HL-60 (cell line): ENCODE results near the gene SENP1.

Experiments
- DNase-seq, 2 experiments: peaks; one replicate each; pipeline ENCODE4 v3.0.0-alpha.2; 2010 to 2020; ENCODE audit warnings: low read depth in 1 of 2, low spot score in 1 of 2
- H3K27ac ChIP-seq: fragments of 250-450 bp; sonication (Bioruptor Pico); replicated peaks from 2 replicates; pipeline ENCODE4 v1.5.1; 2020; ENCODE audit warnings: mild to moderate bottlenecking, moderate library complexity
- H3K27me3 ChIP-seq: fragments of 250-450 bp; sonication (Bioruptor Pico); 2 replicates; pipeline ENCODE4 v1.5.1; 2021; ENCODE audit warnings: mild to moderate bottlenecking, moderate library complexity; ENCODE audit not compliant: insufficient read depth, poor library complexity, severe bottlenecking
- H3K4me3 ChIP-seq: replicated peaks from 2 replicates; pipeline ENCODE4 v1.5.1; 2011; ENCODE audit warnings: mild to moderate bottlenecking, control low read depth, low read length; ENCODE audit not compliant: insufficient read depth
- CTCF ChIP-seq: IDR thresholded peaks from one replicate; pipeline ENCODE4 v1.5.1; 2011; ENCODE audit warnings: low read length, control low read depth, inconsistent platforms; ENCODE audit not compliant: insufficient read depth
- GABPA ChIP-seq: IDR thresholded peaks from 2 replicates; pipeline ENCODE4 v1.6.1; 2012; ENCODE audit warnings: low read depth
- POLR2AphosphoS5 ChIP-seq: IDR thresholded peaks from 2 replicates; pipeline ENCODE4 v1.6.1; 2012; ENCODE audit warnings: low read depth
- REST ChIP-seq: IDR thresholded peaks from 2 replicates; pipeline ENCODE4 v1.6.1; 2012; ENCODE audit warnings: low read depth; ENCODE audit not compliant: insufficient replicate concordance
- SPI1 ChIP-seq: IDR thresholded peaks from 2 replicates; pipeline ENCODE4 v1.6.1; 2012; ENCODE audit warnings: low read depth, mild to moderate bottlenecking, borderline replicate concordance

SENP1 gene

GRCh38 chr12:48050174-48050573 lies 55.7 kb downstream of the SENP1 start:
- no peak overlapping the region for H3K27ac ChIP-seq
- no peak for TF ChIP-seq SPI1
- no peak for TF ChIP-seq POLR2AphosphoS5
- no peak for TF ChIP-seq CTCF
- TF ChIP-seq REST = no peak
- no peak for TF ChIP-seq GABPA
- H3K4me3 ChIP-seq = no peak overlapping the region
- no peak for DNase-seq
- H3K27me3 ChIP-seq = no peaks in the 10 kb centered on the region

GRCh38 chr12:48045965-48046518 lies 59.8 kb downstream of the SENP1 start:
- Histone ChIP-seq H3K27ac (no peak overlapping the region), H3K27me3 (no peaks in the 10 kb centered on the region), H3K4me3 (no peak overlapping the region)
- no peak for DNase-seq
- TF ChIP-seq GABPA (no peak), SPI1 (no peak), POLR2AphosphoS5 (no peak), REST (no peak), CTCF (no peak)

GRCh38 chr12:48045061-48045846 lies 60.6 kb downstream of the SENP1 start:
- H3K27me3 ChIP-seq = no peaks in the 10 kb centered on the region
- TF ChIP-seq REST (no peak), GABPA (no peak), POLR2AphosphoS5 (no peak), CTCF (no peak), SPI1 (no peak)
- H3K4me3 ChIP-seq = no peak overlapping the region
- no peak overlapping the region for H3K27ac ChIP-seq
- no peak for DNase-seq
